NT2/D1 (cell line): ENCODE measurements around the gene PDE8A.

ENCODE experiments used
- YY1 ChIP-seq: IDR thresholded peaks from 2 replicates; pipeline ENCODE4 v1.6.1; 2011; ENCODE audit not compliant: insufficient read length, insufficient read depth
- ZNF274 ChIP-seq: IDR thresholded peaks from 2 replicates; pipeline ENCODE4 v1.6.1; 2011; ENCODE audit warnings: mild to moderate bottlenecking, low read depth, low read length

DNA sequence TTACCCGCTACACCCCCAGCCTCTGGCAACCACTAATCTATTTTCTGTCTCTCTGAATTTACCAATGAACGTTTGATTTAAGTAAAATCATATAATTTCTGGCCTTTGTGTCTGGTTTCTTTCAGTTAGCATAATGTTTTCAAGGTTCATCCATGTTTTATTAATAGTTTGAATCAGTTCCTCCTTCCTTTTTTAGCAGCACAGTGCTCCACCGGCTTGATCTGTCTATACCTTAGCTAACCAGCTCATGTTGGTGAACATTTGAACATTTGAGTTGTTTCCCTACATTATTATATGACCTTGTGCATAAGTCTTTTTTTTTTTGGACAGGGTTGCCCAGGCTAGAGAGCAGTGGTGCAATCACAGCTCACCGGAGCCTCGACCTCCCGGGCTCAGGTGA, 33.3 kb downstream of the PDE8A start:
- TF ChIP-seq YY1 (no peak), ZNF274 (no peak)
